ENCODE results near the gene WIPF1.

Gene WIPF1

DNA sequence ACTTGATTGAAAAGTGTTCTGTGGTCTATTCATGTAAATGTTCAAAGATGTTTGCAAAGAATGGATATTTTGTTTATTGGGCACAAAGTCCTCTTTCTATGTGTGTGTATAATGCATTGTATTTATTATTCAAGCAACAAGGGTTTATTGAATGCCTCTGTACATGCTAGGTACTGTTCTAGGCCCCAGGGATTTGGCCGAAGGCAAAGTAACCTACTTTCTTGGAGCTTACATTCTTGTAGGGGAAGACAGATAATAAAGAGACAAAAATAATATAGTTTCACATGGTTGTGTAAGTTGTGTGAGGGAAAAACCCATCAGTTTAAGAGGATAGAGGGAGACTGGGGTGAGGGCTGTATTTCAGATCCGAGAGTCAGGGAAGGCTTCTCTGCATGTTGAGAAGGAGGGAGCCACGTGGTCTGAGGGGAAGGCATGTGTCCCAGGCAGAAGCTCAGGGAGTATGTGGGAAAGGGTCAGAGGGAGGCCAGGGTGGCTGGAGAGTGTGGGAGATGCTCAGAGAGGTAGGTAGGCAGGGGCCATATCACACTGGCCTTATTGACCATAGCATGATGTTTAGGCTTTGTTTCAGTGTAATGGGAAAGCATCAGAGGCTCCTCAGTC lies 70.4 kb downstream of the WIPF1 start (continued):
- no peak for TF ChIP-seq ZSCAN5A (tag by site-specific recombination; IDR thresholded peaks at IDR 0.05)
- no peak for TF ChIP-seq ZNF560 (tag by site-specific recombination; IDR thresholded peaks at IDR 0.05; ENCODE audit: borderline replicate concordance)

DNA sequence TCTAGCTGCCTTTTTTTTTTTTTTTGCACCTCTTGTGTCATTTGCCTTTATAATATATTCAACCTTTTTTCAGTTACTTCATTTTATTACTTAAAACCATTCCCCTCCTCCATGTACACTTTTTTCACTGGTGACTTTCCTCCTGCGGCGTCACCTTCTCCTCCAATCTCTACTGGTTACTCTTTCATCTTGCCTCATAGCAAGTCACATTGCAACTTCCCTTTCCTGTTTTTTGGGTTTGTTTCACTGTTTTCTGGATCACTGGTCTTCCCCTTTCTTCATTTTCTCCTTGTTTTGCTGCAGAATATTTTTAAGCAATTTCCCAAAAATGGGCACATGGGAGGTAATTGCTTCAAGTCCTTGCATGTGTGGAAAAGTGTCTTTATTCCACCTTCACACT lies 73.1 kb downstream of the WIPF1 start:
- Histone ChIP-seq H3K4me3 (ENCODE audit: low read depth, low read length) (no peak overlapping the region), H3K27ac (ENCODE audit: extremely low read depth, low read depth, low read length) (no peak overlapping the region), H3K4me1 (ENCODE audit: control insufficient read depth, insufficient read depth, low read length) (no peaks in the 10 kb centered on the region), H3K36me3 (ENCODE audit: control insufficient read depth in 2 of 2, insufficient read depth in 1 of 2, low read length in 2 of 2) (no peaks in the 10 kb centered on the region), H3K9me3 (ENCODE audit: control insufficient read depth, insufficient read depth, low read depth, low read length) (no peaks in the 10 kb centered on the region)
- ChIA-PET CTCF (interaction anchor here (0.7 kb wide), 1 partner anchor 191 kb away, joined by 7 read pairs; no protein-coding TSS in a partner anchor), POLR2A (interaction anchor here (0.7 kb wide), 1 partner anchor 934 kb away, joined by 3 read pairs; no protein-coding TSS in a partner anchor)
- TF ChIP-seq, protein P1, sequence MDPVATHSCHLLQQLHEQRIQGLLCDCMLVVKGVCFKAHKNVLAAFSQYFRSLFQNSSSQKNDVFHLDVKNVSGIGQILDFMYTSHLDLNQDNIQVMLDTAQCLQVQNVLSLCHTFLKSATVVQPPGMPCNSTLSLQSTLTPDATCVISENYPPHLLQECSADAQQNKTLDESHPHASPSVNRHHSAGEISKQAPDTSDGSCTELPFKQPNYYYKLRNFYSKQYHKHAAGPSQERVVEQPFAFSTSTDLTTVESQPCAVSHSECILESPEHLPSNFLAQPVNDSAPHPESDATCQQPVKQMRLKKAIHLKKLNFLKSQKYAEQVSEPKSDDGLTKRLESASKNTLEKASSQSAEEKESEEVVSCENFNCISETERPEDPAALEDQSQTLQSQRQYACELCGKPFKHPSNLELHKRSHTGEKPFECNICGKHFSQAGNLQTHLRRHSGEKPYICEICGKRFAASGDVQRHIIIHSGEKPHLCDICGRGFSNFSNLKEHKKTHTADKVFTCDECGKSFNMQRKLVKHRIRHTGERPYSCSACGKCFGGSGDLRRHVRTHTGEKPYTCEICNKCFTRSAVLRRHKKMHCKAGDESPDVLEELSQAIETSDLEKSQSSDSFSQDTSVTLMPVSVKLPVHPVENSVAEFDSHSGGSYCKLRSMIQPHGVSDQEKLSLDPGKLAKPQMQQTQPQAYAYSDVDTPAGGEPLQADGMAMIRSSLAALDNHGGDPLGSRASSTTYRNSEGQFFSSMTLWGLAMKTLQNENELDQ (tag by site-specific recombination; IDR thresholded peaks at IDR 0.05; ENCODE audit: low read depth): no peak
- TF ChIP-seq HOXD13 (CRISPR knock-in tag; IDR thresholded peaks at IDR 0.05; ENCODE audit: borderline replicate concordance) (no peak), ZNF707 (tag by site-specific recombination; IDR thresholded peaks at IDR 0.05) (no peak), ZNF37A (tag by site-specific recombination; IDR thresholded peaks at IDR 0.05) (no peak), ZSCAN4 (tag by site-specific recombination; IDR thresholded peaks at IDR 0.05) (no peak), ZNF660 (tag by site-specific recombination; IDR thresholded peaks at IDR 0.05) (no peak), ZFP3 (tag by site-specific recombination; IDR thresholded peaks at IDR 0.05; ENCODE audit: low read depth) (no peak), ZNF600 (tag by site-specific recombination; IDR thresholded peaks at IDR 0.05) (no peak), ZFP37 (tag by site-specific recombination; IDR thresholded peaks at IDR 0.05) (no peak), ZIC2 (tag by site-specific recombination; IDR thresholded peaks at IDR 0.05) (no peak)
- TF ChIP-seq, protein P2, sequence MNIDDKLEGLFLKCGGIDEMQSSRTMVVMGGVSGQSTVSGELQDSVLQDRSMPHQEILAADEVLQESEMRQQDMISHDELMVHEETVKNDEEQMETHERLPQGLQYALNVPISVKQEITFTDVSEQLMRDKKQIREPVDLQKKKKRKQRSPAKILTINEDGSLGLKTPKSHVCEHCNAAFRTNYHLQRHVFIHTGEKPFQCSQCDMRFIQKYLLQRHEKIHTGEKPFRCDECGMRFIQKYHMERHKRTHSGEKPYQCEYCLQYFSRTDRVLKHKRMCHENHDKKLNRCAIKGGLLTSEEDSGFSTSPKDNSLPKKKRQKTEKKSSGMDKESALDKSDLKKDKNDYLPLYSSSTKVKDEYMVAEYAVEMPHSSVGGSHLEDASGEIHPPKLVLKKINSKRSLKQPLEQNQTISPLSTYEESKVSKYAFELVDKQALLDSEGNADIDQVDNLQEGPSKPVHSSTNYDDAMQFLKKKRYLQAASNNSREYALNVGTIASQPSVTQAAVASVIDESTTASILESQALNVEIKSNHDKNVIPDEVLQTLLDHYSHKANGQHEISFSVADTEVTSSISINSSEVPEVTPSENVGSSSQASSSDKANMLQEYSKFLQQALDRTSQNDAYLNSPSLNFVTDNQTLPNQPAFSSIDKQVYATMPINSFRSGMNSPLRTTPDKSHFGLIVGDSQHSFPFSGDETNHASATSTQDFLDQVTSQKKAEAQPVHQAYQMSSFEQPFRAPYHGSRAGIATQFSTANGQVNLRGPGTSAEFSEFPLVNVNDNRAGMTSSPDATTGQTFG (tag by site-specific recombination; IDR thresholded peaks at IDR 0.05; ENCODE audit: borderline replicate concordance): no peak
- TF ChIP-seq, protein P3, sequence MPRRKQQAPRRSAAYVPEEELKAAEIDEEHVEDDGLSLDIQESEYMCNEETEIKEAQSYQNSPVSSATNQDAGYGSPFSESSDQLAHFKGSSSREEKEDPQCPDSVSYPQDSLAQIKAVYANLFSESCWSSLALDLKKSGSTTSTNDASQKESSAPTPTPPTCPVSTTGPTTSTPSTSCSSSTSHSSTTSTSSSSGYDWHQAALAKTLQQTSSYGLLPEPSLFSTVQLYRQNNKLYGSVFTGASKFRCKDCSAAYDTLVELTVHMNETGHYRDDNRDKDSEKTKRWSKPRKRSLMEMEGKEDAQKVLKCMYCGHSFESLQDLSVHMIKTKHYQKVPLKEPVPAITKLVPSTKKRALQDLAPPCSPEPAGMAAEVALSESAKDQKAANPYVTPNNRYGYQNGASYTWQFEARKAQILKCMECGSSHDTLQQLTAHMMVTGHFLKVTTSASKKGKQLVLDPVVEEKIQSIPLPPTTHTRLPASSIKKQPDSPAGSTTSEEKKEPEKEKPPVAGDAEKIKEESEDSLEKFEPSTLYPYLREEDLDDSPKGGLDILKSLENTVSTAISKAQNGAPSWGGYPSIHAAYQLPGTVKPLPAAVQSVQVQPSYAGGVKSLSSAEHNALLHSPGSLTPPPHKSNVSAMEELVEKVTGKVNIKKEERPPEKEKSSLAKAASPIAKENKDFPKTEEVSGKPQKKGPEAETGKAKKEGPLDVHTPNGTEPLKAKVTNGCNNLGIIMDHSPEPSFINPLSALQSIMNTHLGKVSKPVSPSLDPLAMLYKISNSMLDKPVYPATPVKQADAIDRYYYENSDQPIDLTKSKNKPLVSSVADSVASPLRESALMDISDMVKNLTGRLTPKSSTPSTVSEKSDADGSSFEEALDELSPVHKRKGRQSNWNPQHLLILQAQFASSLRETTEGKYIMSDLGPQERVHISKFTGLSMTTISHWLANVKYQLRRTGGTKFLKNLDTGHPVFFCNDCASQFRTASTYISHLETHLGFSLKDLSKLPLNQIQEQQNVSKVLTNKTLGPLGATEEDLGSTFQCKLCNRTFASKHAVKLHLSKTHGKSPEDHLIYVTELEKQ (tag by site-specific recombination; IDR thresholded peaks at IDR 0.05; ENCODE audit: borderline replicate concordance): no peak
- TF ChIP-seq, protein P4, sequence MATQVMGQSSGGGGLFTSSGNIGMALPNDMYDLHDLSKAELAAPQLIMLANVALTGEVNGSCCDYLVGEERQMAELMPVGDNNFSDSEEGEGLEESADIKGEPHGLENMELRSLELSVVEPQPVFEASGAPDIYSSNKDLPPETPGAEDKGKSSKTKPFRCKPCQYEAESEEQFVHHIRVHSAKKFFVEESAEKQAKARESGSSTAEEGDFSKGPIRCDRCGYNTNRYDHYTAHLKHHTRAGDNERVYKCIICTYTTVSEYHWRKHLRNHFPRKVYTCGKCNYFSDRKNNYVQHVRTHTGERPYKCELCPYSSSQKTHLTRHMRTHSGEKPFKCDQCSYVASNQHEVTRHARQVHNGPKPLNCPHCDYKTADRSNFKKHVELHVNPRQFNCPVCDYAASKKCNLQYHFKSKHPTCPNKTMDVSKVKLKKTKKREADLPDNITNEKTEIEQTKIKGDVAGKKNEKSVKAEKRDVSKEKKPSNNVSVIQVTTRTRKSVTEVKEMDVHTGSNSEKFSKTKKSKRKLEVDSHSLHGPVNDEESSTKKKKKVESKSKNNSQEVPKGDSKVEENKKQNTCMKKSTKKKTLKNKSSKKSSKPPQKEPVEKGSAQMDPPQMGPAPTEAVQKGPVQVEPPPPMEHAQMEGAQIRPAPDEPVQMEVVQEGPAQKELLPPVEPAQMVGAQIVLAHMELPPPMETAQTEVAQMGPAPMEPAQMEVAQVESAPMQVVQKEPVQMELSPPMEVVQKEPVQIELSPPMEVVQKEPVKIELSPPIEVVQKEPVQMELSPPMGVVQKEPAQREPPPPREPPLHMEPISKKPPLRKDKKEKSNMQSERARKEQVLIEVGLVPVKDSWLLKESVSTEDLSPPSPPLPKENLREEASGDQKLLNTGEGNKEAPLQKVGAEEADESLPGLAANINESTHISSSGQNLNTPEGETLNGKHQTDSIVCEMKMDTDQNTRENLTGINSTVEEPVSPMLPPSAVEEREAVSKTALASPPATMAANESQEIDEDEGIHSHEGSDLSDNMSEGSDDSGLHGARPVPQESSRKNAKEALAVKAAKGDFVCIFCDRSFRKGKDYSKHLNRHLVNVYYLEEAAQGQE (tag by site-specific recombination; IDR thresholded peaks at IDR 0.05): no peak
